Measurements from ENCODE around the gene LSMEM2.
"Not testable (repeated sequence)": the region's sequence is repeated elsewhere in the genome, so short reads cannot be mapped to it uniquely, and the experiment has no call there.

LSMEM2 gene

DNA sequence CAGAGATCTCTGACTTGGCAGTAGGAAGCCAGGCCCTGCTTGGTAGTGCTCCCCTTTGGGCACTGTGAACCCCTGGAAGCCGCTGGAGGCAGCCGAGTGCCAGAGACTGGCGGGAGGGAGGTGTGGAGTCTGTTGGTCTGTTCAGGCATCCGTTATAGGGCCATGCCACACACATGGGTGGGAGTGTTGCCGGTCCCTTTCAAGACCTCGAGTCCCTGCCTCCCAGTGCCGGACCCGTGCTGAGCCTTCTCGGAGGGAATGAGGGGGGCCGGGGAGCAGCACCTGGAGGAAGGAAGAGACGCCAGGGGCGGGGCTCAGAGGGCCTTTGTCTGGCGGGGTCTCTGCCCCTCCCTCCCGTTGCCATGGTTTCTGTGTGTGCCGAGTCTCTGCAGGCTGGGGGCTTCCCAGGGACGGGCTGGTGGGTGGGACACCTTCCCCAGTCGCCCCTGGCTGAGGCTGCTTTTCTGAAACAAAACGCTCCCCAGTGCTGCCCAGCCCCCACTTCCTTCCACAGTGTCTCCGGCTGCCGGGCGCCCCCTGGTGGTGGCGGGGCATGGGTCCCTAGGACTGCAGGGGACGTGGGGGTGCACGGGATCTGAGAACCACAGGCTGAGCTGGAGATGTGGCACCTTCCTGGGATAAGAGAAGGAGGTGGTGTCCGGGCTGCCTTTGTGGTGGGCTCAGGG is 32.9 kb upstream of the LSMEM2 start:
- peak; percentile 94 for DNase-seq (ENCODE audit: low read depth)

DNA sequence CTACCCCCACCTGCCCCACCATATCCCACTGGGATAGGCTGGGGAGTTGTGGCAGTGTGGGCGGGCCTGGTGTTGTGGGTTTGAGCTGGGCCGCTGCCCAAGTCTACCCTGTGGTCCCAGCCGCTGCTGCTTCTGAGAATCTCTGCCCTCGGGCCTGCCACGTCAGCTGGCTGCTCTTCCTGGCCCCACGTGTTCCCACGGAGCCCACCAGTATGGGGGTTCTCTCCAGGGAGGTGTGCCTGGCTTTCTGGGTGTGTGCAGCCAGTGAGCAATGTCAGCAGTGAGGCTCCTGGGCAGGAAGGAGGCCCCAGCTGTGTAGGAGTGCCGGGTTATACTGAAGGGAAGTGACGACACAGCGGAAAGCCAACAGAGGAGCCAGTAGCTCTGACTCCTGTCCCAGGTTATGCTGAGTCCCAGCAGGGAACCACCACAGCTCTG is 32.4 kb upstream of the LSMEM2 start:
- DNase-seq (ENCODE audit: low read depth): peak; percentile 54

DNA sequence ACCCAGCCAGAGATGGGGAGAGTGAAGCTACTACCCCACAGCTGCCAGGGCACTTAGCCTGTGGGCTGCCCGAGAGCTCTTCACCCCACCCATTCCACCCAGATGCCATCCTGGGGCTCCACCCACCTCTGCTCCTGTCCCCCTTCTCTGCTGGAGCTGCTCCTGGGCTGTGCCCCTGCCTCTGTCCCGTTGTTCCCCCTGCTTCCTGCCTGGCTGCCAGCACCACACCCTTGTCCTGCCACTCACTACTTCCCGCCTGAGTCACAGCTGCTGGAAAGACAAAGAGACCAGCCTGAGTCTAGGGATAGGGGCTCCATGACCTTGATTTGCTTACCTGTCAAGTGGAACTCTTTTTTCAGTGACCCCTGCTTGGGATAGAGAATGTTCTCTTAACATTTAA is 30.5 kb upstream of the LSMEM2 start:
- DNase-seq (ENCODE audit: low read depth): no peak

DNA sequence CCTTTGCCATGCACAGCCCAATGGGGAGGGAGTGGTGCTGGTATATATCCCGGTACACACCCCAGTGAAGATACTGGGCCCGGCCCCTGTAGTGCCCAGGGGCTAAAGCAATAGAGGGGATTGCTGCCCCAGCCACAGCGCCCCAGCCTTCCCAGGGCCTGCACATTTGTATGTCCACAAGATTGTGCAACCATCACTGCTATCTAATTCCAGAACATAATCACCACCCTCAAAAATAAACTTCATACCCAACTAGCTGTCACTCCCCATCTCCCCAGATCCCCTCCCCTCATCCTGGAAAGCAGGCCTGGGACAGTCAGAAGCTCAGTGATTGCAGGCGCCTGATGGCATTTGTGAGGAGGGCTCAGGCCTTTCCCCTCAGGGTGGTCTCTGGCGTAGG is 29.4 kb upstream of the LSMEM2 start:
- no peak for DNase-seq (ENCODE audit: low read depth)

DNA sequence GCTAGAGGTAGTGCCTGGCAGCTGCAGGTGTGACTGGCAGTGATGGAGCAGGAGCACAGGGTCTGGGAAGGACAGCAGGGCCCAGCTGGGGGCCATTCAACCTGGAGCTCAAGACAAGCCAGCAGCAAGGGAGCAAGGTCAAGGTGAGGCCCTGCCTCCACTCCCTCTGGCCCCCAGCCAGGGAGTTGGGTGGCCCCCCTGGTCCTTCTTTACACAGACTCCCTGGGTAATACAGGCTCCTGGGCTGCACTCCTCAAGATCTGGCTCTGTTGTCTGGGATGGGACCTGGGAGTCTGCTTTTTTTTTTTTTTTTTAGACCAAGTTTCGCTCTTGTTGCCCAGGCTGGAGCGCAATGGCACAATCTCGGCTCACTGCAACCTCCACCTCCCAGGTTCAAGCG is 28.4 kb upstream of the LSMEM2 start:
- no peak for DNase-seq (ENCODE audit: low read depth)

DNA sequence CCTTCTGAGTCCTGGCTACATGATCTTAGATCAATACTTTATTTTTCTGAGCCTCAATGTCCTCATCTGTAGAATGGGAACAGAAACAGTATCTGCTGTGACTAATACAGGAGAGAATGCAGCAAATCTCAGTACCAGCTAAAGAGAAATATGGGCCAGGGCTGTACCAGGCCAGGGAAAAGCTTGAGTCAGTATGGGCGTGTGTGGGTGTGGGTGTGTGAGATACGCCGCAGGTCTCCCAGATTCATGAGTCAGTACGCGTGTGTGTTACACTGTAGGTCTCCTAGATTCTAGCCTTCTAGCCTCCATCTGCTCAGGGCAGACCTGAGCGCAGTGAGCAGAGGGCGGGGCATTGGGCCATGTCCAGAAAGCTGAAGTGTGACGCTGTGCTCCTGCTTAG is 27.7 kb upstream of the LSMEM2 start:
- DNase-seq (ENCODE audit: low read depth): no peak

DNA sequence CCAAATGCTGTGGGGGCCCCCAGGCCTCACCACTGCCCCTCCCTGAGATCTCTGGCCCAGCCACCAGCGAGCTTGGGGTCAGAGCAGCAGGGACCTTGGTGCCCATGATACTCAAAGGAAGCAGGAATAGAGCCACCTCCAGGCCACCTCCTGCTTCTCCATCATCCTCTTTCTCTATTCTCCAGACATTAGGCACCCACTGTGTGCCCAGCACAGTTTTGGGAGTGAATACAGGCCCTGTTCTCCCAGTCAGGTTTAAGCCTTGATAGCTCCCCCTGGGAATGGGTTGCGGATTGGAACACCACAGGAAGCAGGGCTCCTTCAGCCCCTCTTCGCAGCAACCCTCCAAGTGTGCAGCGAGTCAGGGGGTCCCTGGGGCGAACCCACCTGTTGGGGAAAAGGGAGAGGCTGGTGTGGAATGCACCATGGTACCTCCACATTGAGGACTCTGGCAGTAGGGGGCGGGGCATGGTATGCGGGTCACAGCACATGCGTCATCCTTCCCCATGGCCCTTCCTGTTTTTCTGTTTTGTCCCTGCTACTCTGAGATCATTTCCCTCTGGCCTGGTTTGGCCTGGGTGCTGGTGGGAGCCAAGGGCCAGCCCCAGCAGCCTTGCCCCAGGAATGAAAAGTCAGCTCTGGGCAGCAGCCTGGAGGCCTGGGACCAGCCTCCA is 24.2 kb upstream of the LSMEM2 start:
- DNase-seq (ENCODE audit: low read depth): no peak

DNA sequence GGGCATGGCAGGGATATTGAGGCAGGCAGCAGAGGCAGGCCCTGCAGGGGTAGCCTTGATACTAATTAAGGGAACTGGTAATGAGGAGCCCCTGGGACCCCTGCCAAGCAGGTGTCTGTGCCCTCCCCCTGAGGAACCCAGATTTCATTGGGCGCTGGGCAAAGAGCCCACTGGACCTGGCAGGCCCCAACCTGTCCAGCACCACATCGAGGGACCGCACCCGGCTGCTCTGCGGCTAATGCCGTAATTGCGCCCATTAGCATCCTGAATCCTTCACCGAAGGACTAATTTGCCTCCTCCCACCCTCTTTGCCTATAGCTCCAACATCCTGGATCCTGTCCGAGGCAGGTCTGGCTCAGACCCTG is 23.7 kb upstream of the LSMEM2 start:
- no peak for DNase-seq (ENCODE audit: low read depth)

DNA sequence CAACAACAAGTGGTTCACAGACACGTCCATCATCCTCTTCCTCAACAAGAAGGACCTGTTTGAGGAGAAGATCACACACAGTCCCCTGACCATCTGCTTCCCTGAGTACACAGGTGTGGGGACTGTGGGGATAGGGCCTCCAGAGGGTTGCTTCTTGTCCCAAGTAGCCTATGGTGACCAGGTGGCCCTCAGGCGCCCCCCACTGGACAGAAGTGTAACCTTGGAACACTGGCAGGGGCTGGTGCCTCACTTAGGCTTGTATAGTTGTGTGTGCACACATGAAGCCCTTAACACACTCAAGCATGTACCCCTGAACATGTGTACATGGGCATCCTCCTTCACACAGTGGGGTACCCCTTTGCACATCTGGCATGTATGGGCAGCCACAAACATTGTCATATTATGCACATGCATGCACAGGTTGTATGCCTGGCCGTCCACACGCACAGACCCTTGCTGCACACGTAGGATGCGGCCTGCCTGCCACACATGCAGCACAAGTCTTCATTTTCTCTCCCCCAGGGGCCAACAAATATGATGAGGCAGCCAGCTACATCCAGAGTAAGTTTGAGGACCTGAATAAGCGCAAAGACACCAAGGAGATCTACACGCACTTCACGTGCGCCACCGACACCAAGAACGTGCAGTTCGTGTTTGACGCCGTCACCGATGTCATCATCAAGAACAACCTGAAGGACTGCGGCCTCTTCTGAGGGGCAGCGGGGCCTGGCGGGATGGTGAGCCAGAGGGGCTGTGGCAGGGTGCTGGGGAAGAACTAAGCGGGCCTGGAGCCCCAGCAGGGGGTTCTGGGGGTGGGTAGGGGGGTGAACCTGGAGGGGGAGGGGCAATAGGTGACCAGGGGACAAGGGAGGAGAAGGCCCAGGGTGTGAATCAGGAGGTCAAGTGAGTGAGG is 21.7 kb upstream of the LSMEM2 start:
- DNase-seq (ENCODE audit: low read depth): no peak

DNA sequence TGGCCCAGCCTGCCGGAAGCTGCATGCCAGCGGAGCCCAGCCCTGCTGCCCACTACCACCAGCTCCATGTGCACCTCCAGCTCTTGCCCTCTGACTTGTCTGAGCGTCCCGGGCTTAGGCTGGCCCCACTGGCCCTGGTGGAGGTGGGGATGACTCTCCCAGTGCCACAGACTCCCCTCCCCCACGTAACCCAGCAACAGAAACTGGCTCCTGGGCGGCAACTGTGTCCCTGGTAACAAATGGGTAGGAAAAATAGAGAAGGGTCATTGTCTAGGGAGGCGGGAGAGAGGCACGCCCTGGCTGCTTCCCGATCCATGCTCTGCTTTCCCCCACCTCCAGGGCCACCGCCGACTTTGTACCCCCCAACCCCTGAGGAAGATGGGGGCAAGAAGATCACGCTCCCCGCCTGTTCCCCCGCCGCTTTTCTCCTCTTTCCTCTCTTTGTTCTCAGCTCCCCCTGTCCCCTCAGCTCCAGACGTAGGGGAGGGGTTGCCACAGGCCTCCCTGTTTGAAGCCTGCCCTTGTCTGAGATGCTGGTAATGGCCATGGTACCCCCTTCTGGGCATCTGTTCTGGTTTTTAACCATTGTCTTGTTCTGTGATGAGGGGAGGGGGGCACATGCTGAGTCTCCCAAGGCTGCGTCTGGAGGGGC is 20.7 kb upstream of the LSMEM2 start:
- no peak for DNase-seq (ENCODE audit: low read depth)

DNA sequence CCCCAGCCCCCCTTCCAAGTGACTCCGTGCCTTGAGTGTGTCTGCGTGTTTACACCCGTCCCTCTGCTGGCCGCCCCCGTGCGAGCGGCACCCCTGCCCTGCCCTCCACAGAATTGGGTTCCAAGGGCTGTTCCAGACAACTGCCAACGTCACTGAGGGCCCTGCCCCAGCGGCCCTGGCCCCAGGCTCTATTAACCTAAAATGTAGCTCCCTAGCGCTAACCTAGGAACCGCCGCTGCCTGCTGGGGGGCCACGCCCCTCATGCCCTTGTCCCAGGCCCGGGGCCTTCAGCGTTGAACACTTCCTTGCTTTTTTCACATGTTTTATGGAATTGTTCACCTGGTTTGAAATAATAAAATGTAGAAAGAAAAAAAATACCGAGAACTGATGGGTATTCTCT is 19.9 kb upstream of the LSMEM2 start:
- no peak for DNase-seq (ENCODE audit: low read depth)

DNA sequence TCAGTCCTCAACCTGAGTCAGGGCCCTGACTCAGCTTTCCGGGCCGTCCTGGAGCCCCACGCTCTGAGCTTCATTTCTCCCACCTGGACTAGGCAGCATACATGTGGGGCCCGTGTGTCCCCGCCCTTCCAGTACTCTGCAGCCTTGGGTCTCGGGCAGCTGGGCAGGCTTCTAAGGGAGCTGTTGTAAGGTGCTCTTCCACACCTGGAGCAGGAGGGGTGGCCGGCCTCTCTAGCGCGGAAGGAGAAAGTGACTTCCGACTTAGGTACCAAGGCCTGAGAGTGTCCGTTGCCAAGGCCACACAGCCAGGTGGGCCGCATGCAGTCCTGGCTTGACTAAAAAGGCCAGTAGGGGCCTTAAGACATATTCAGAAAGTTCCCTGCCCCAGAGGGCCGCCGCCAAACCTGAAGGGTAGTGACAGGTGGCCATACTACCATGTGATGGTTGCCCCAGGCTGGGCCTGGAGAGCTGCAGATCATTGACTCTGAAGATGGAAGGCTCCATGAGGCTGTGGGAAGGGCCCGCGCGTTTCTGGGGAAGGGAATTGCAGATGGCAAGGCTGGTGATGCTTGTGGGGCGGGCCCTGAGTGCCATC is 19.4 kb upstream of the LSMEM2 start:
- DNase-seq (ENCODE audit: low read depth): no peak

DNA sequence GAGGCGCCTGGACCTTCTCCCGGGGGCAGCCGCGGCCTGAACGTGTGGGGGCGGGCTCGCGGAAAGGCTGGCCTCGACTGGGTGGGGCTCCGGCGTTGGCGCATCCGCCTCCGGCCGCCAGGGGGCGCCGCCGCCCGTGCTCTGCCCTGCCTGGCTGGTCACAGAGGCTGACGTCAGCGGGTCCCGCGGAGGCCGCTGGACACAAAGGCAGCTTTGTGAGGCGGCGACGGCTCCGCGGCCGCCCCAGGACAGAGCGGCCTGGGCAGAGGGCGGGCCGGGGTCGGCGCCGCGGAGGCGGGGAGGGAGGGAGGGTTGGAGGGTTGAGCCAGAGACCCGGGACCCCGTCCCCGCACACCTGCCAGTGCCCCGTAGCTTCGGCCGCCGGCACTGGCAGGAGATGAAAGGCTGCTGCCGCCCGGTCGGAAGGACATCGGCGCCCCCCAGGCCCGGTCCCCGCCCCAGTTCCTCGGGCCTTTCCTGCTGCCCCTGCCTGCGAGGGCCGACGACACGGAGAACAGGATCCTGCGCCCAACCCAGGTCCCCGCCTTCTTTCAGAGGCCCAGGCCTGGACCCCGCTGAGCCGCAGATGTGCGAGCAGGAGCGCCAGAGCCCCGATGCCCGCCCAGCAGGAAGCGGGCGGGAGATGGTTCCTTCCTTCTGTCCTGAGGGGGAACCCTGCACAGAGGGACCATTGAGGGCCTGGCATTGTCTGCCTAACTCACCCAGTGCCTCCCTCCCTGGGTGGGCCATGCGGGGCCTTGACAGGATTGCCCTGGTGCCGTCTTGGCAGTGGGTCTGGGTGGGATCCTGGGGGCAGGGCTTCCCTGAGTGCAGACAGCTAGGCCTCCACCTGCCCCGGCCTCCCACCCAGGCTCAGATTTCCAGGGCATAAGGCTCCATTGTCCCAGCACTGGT is 18.6 kb upstream of the LSMEM2 start:
- peak; percentile 54 for DNase-seq (ENCODE audit: low read depth)

DNA sequence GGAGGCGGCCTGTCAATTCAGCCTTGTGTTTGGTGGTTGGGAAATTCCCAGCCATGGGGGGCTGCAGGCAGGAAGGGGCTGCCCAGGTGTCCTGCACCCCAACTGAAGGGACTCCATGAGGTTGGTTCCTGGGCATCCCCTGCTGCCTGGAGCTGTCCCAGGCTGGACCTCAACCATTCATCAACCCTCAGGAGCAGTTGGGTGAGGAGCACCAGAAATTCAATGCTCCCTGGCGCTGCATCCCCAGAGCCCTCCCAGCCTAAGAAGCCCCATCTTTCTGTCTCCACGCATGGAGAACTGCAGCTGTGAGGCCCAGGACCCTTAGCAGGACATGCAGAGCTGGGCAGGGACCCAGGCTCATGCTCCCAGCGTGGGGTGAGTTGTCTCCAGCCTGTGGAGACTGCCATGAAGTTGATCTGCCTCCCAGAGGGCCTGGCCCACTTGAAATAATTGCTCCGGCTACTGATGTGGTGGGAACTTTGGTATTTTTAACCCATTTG is 17.9 kb upstream of the LSMEM2 start:
- DNase-seq (ENCODE audit: low read depth): no peak

DNA sequence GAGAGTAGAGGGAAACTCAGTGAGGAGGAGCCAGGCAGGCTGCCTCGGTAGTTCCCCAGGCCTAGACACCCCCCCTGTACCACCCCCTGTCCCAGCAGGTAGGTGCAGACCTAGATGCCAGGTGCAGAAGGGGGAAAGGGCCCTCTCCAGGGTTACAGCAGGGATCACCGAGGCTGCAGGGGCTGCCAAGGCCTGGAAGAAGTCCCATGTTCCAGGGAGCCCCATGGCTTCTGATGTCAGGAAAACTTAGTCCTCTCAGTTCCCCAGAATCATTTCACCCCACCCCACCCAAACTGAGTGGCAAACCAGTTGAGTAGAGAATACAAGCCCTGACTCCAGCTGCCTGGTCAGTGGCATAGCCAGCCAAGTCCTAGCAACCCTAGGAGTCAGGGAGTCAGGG is 17.4 kb upstream of the LSMEM2 start:
- DNase-seq (ENCODE audit: low read depth): no peak

DNA sequence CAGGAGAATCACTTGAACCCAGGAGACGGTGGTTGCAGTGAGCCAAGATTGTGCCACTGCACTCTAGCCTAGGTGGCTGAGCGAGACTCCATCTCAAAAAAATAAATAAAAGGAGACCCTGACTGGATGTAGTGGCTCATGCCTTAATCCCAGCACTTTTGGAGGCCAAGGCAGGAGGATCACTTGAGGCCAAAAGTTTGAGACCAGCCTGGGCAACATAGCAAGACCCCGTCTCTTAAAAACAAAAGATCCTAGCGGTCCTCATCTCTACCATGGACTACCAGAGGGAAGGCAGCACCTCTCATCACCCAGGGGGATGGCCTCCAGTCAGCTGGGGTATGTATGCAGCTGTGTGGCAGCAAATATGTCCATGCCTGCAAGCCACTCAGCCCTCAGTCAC is 16.7 kb upstream of the LSMEM2 start:
- not testable (repeated sequence) for DNase-seq (ENCODE audit: low read depth)

DNA sequence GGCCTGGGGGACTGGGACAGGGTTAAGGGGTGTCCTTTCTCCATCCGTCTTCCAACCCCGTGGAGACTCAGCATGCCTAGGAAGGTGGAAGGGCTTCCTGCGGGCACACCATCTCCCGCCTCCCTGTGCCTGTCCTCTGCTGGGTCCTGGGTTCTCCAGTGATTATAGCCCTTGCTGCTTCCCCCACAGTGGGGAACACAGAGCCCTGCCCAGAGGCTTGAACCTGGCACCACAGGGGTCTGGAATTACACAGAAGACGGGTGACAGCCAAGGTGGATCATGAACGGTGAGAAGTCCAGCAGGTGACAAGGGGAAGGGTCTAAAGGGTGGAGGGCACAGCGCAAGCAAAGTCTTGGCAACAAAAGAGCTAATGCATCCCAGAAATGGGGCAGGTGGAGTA is 16.1 kb upstream of the LSMEM2 start:
- no peak for DNase-seq (ENCODE audit: low read depth)

DNA sequence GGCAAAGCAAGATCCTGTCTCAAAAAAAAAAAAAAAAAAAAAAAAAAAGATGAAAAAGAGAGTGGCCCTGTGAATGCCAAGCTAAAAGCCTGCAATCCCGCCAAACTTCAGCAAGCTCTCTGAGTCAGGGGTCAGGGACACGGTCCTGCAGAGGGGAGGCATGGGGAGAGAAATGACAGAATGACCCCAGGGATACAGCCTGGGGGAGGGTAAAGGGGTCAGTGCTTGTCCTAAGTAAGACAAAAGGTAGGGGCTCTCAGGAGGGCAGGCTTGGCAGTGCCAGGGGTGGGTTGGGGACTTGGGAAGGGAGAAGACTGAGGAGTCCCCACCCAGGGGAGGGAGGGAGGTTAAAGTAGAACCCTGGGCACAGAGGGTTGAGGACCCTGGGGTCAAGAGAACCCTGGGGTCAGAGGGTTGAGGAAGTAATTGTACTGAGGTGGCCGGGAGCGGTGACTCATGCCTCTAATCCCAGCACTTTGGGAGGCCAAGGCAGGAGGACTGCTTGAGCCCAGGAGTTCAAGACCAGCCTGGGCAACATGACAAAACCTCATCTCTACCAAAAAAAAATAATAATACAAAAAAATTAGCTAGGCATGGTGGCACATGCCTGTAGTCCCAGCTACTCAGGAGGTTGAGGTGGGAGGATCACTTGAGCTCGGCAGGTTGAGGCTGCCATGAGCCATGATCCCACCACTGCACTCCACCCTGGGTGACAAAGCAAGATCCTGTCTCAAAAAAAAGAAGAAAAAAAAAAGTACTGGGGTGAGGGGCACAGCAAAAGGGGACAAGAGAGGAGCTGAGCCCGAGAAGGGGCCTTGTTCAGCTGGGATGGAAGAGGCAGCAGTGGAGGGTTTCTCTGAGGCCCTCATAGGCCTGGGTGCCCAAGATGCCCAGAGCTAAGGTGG is 15.2 kb upstream of the LSMEM2 start:
- no peak for DNase-seq (ENCODE audit: low read depth)

DNA sequence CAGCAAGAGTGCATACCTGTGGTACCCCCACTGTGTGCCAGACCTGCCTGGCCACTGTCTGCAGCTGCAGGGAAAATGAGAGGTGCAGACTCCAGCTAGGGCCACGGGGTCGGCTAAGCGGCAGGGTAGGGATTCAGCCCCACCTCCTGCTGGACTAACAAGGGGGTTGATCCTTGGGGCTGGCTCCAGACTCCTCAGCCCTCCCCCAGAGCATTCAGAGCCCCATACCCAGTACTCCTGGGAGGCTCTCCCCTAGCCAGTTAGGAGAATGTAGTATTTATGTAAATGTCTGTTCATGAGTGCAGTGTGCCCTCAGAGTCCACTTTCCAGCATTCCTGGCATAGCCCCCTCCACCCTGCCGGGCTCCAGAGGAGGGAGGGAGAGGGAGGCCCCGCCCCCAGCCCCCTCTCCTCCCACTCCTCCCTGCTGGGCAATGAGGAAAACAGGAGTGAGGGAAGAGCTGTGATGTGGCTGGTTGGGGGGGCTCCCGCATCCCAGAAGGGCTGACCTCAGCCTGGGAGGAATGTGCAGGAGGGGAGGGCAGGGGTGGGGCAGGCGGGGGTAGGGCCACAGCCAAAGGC is 14.4 kb upstream of the LSMEM2 start:
- DNase-seq (ENCODE audit: low read depth): no peak

Data from stimulated activated CD8-positive, alpha-beta memory T cell treated with anti-CD3 and anti-CD28 coated beads, Interleukin-15, amount 100 ng/mL, for 1 hour (primary cell).